ENCODE results near the gene PRELID3B.

PRELID3B gene

GRCh38 chr20:59063358-59064213, 21.0 kb upstream of the PRELID3B start:
- Histone ChIP-seq H3K27ac (no peak overlapping the region), H3K4me1 (ENCODE audit: control insufficient read depth in 1 of 2, insufficient read depth in 1 of 2, low read depth in 1 of 2, low read length in 1 of 2) (no peaks in the 10 kb centered on the region), H3K4me3 (ENCODE audit: low read depth in 1 of 2, low read length in 1 of 2) (no peak overlapping the region), H3K36me3 (no peaks in the 10 kb centered on the region), H3K9me3 (no peaks in the 10 kb centered on the region), H3K27me3 (peaks cover 86% of the 10 kb centered on the region)
- TF ChIP-seq CTCF (IDR thresholded peaks at IDR 0.05) = no peak

DNA sequence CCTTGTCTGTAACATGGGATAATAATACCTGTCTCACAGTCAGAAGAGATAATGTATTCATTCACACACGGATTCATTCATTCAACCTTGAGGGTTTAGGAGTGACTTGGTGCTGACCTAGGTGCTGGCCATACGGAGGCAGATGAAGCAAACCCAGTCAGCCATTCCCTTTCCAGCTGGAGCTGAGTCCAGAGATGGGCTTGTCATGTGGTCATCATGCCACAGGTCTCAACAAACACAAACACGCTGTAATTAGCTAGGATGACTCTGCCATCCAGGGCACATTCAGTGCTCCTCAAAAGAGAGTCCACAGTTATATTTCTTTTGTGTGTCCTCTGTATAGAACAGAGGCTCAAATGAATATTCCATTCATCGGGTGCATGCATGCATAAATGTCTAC, 19.5 kb upstream of the PRELID3B start:
- Histone ChIP-seq H3K4me1 (ENCODE audit: control insufficient read depth in 1 of 2, insufficient read depth in 1 of 2, low read depth in 1 of 2, low read length in 1 of 2) (no peaks in the 10 kb centered on the region), H3K36me3 (no peaks in the 10 kb centered on the region), H3K27me3 (peaks cover 91% of the 10 kb centered on the region), H3K27ac (no peak overlapping the region), H3K4me3 (ENCODE audit: low read depth in 1 of 2, low read length in 1 of 2) (no peak overlapping the region), H3K9me3 (no peaks in the 10 kb centered on the region)
- TF ChIP-seq CTCF (IDR thresholded peaks at IDR 0.05) = no peak

DNA sequence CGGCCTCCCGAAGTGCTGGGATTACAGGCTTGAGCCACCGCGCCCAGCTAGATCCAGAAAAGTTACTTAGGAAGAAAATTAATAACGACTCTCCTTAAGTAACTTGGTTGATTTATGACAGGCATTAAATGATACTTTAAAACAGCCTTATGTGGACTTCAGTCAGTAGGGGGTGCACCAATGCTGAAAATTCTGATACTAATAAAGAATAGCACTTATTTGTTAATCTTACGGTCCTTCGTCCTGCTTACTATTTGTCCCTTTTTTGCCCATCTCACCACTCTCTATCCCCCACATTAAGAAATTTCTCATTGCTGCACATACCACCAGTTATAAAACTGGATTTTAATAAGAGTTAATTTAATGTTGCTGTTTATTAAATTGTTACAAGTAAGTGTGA, 12.7 kb upstream of the PRELID3B start:
- H3K4me3 ChIP-seq (ENCODE audit: low read depth in 1 of 2, low read length in 1 of 2) = no peak overlapping the region

DNA sequence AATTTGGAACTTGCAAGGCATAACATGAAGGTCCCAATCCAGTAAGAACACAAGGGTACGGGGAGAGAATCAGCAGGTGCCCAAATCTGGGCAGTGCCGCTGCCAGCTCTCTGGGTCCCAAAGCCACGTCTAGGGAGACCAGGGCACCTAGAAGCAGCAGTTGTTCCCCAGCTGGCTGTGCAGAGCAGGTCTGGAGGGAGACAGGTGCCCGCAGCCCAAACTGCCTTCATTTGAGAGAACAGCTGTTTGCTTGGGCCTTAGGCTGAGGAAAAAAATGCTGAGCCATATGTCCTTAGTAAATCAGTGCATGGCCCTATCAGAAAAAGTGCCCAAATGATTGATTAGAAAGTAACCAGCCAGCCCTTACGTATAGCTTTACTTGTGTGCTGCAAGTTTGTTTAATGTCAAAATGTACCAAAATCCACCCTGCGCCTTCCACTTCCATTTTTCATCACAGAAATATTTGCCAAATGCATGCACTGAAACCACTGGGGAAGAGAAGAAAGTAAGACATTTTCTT, 9.1 kb upstream of the PRELID3B start:
- no peak overlapping the region for H3K4me3 ChIP-seq (ENCODE audit: low read depth in 1 of 2, low read length in 1 of 2)
- no peak for TF ChIP-seq CTCF (IDR thresholded peaks at IDR 0.05)
- peaks cover 63% of the 10 kb centered on the region for H3K27me3 ChIP-seq
- no peaks in the 10 kb centered on the region for H3K36me3 ChIP-seq
- H3K4me1 ChIP-seq (ENCODE audit: control insufficient read depth in 1 of 2, insufficient read depth in 1 of 2, low read depth in 1 of 2, low read length in 1 of 2) = peaks cover 0 to 3% of the 10 kb centered on the region in 2 experiments
- no peak overlapping the region for H3K27ac ChIP-seq
- no peaks in the 10 kb centered on the region for H3K9me3 ChIP-seq

More for the DNA sequence above, 12.7 kb upstream of the PRELID3B start:
- Histone ChIP-seq H3K9me3 (no peaks in the 10 kb centered on the region), H3K27me3 (peaks cover 80% of the 10 kb centered on the region), H3K36me3 (no peaks in the 10 kb centered on the region), H3K27ac (no peak overlapping the region), H3K4me1 (ENCODE audit: control insufficient read depth in 1 of 2, insufficient read depth in 1 of 2, low read depth in 1 of 2, low read length in 1 of 2) (peaks cover 0 to 3% of the 10 kb centered on the region in 2 experiments)
- no peak for TF ChIP-seq CTCF (IDR thresholded peaks at IDR 0.05)

DNA sequence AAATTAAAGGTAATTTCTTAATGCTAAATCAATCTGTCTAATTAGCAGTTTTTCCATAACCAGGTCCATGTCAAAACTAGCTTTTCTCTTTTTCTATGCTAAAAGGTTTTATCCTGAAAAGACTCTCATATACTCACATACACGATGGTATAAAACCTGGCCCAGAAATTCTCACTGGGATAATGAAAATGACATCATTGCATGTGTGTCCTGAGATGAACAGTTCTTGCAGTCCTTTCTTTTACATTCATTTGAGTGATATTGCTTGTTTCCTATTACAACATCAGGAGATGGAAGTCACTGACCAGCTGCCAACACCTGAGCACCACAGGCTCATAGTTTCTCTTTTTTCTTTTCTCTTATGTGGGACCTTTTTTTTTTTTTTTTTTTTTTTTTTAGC, 7.9 kb upstream of the PRELID3B start:
- Histone ChIP-seq H3K36me3 (no peaks in the 10 kb centered on the region), H3K27me3 (peaks cover 53% of the 10 kb centered on the region), H3K4me1 (ENCODE audit: control insufficient read depth in 1 of 2, insufficient read depth in 1 of 2, low read depth in 1 of 2, low read length in 1 of 2) (peaks cover 0 to 3% of the 10 kb centered on the region in 2 experiments), H3K4me3 (ENCODE audit: low read depth in 1 of 2, low read length in 1 of 2) (no peak overlapping the region), H3K9me3 (no peaks in the 10 kb centered on the region), H3K27ac (no peak overlapping the region)
- no peak for TF ChIP-seq CTCF (IDR thresholded peaks at IDR 0.05)

All from neutrophil (primary cell).